H54 (cell line): Measurements from ENCODE around the gene ASAP2.
A peak's percentile ranks its signal among the peaks of the same experiment; 100 is the strongest.

Experiments
- DNase-seq: peaks from one replicate; pipeline ENCODE4 v3.0.0; 2011; ENCODE audit warnings: low spot score, mixed read lengths; ENCODE audit not compliant: insufficient read length
- FAIRE-seq: peaks from 3 replicates; lab custom pipeline; 2011; peaks lifted over from hg19 to GRCh38; lab: Jason Lieb, UNC
- POLR2A ChIP-seq: IDR thresholded peaks from 2 replicates; pipeline ENCODE4 v1.6.1; 2011; ENCODE audit warnings: low read depth, mild to moderate bottlenecking, low read length

ASAP2 gene

GRCh38 chr2:9205963-9206948, at the start of gene ASAP2:
ASAP2 (plus strand) TSS chr2:9206812; CDS start chr2:9207105, 293 bp downstream.
- FAIRE-seq (peak; percentile 53), DNase-seq (peak; percentile 85)
- peak; percentile 59 for TF ChIP-seq POLR2A

GRCh38 chr2:9158786-9159779, 47.5 kb upstream of the ASAP2 start:
- FAIRE-seq = no peak
- TF ChIP-seq POLR2A = no peak
- DNase-seq = no peak

DNA sequence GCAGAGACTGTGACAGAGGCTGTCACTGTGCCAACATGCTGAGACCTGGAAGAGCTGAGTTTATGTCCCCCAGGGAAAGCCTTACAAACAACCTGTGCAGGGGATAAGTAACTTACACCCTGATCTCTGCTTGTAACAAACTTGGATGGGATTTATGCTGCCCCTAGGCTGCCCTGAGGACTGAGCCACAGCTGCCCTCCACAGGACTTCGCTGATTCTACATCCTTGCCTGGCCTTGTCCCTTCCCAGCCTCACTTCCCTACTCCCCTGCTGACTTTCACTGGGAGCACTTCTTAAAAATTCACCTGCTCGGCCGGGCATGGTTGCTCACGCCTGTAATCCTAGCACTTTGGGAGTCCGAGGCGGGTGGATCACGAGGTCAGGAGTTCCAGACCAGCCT, 45.9 kb upstream of the ASAP2 start:
- DNase-seq = no peak
- no peak for TF ChIP-seq POLR2A
- no peak for FAIRE-seq

- no peak for TF ChIP-seq POLR2A
- no peak for DNase-seq
- no peak for FAIRE-seq
Measured at GRCh38 chr2:9162841-9163240, 43.8 kb upstream of the ASAP2 start.

DNA sequence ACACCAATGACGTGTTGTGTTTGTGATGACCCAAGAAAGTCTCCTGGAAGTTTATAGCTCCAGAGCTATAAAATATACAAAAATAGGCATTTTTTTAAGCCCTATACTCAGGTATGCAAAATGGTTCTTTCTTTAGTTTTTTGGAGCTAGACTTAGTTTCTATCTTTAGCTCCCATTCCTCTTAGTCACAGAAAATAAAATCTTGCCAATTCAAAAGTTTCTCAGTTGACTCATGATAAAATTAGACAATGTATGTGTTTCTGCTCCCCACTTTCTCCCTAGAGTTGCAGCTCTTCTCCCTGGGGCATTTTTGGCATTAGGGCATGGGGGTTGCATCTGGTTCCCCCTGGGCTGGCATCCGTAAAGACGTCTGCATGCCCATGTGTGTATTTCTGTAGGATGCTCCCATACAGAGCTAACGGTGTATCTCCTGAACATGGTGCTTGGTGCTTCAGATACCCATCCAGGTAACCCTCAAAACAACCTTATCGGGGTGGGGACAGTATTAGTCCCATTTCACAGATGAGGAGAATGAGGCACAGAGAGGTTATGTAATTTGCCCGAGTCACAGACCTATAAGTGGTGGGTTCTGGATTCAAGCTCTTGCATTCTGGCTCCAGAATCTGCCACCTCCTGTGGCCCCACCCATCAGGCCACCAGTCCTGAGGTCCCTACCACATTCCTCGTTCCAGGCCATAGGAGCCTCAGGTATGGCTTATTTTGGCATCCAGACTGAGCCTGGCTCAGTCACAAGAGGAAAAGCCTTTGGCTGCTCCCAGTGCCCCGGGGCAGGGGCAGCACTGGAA, 43.1 kb upstream of the ASAP2 start:
- no peak for DNase-seq
- FAIRE-seq = no peak
- no peak for TF ChIP-seq POLR2A

GRCh38 chr2:9164112-9164608, 42.5 kb upstream of the ASAP2 start:
- no peak for TF ChIP-seq POLR2A
- FAIRE-seq (no peak), DNase-seq (no peak)

DNA sequence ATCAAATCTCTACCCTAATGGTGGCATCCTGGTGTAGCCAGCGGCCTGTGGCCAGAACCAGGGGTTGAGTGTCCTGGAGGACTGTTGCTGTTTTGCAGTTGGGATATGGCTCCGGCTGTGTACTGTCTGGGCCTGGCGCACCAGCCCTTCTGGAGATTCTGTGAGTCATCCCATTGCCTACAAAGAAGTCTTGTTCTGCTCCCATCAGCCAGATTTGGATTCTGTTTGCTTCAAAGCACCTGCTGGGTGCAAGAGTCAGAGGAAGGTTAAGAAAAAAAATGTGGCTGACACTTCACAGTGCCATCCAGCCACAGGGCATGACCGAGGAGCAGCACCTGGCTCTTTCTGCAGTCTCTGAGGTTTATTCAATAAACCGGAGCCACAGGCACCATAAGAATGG, 41.0 kb upstream of the ASAP2 start:
- DNase-seq (peak; percentile 66), FAIRE-seq (peak; percentile 82)
- TF ChIP-seq POLR2A = no peak

GRCh38 chr2:9166579-9167377, 39.8 kb upstream of the ASAP2 start:
- FAIRE-seq (no peak), DNase-seq (no peak)
- no peak for TF ChIP-seq POLR2A

DNA sequence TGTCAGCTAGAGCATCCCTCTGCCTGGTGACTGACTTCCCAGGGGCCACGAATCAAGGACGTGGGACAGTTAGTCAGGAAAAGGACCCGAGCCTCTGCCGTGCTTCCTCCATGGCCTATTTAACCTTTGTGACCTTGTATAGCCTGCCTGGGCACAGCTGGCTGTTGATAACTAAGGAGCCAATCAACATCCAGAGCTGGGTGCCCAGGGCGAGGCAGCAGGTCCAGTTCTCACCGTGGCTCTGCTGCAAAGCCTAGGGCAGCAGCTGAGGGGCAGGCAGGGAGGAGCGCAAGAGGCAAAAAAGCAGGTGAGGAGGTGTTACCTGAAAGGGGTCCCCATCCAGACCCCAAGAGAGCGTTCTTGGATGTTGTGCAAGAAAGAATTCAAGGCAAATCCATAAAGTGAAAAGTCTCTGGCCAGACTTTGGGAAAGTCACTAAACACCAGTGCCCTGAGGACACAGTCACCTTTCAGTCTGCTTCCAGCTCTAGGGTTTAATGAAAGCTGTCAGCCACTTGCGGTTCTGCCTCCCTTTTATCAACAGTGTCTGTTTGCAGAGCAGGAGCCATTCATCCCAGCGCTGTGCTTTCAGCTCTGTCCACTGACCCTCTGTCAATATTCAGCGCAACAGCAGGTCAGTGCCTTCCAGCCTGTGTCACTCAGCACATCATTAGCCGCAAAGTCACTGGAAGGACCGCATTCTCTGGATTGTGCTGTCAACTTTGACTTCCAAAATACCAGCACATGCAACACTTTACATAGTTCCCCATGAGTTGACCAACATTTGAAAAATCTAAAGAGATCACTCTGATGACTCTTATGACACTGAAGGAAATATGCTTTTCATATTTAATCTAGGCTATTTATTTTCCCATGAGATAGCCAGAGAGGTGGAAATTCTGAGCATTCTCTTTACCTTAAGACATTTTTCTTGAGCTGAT, 38.6 kb upstream of the ASAP2 start:
- no peak for DNase-seq
- TF ChIP-seq POLR2A = no peak
- no peak for FAIRE-seq

- DNase-seq (no peak), FAIRE-seq (no peak)
- TF ChIP-seq POLR2A = no peak
Measured at GRCh38 chr2:9168821-9169221, 37.8 kb upstream of the ASAP2 start.
